Stimulated activated CD8-positive, alpha-beta memory T cell treated with anti-CD3 and anti-CD28 coated beads, Interleukin-2, amount 100 ng/mL, for 48 hours (primary cell): ENCODE data around the gene TSPAN14.
"Not testable (repeated sequence)": the region's sequence is repeated elsewhere in the genome, so short reads cannot be mapped to it uniquely, and the experiment has no call there.

Experiments
- DNase-seq, 2 donors: peaks; one replicate each; pipeline ENCODE4 v3.0.0-alpha.2; 2020; ENCODE audit warnings: low read depth in 2 of 2

TSPAN14 gene

DNA sequence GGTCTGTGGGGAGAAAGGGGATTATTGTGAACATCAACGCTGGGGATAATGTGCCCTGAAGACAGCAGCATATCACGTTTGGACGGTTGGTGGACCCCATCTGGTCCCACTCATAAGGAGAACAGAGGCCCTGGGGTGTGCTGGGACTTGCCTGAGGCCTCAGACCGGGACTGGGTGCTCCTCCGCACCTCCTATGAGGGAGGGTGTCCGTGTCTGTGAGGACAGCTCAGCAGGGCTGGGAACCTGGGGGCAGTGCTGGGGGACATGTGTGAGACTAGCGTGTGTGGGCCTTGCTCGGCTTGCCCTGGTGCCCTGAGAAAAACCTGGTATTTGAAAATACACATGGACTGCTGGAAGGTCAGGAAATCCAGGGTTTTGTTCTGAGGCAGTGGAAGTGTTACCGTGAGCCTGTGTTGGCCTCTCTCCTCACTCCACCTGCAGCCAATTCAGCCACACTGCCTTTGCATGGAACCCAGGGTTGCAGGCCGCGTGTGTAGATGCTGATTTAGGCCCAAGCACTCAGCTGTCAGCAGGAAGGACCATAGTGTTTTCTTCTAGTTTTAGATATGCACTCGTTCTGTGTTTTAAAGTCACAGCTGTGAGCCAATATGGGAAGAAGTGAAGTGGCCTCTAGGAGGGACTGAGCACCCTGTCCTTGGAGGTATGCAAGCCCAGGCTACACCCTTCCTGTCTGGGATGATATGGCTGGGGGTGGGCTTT is 70.2 kb downstream of the TSPAN14 start:
- no peak for DNase-seq

DNA sequence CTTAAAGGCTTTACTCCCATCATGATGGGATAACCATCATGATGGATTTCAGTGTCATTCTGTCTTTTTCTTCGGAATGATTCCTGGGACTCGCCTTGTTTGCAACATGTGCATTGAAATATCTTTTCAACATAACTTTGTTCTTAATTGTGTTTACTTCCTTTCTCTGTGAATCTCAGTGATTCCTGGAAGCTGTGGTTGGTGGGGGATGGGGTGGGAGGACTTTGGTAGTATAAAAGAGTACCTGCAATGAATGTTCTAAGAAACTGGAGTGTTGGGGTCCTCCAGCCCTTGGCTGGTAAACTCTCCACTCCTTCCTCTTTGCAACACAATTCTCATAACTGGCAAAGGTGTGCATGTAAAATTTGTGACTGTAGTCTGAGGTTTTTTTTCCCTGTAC is 72.1 kb downstream of the TSPAN14 start:
- no peak for DNase-seq

DNA sequence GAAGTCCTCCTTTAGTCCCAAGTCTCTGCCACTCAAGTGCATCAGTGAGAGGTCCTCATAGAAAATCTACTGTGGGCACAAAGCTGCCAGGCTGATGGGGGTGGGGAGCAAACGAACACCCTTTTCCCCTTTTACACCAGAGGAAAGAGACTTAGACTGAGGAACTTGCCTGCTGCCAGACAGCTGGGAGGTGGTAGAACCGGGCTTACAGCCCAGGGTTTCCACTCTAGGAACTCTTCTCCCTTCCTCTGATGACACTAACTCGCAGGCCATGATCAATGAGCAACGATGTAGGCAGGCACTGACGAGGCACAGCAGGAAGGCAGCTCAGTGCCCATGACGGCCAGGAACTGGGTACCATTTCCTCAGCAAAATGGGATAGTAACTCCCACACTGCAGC is 72.6 kb downstream of the TSPAN14 start:
- no peak for DNase-seq

DNA sequence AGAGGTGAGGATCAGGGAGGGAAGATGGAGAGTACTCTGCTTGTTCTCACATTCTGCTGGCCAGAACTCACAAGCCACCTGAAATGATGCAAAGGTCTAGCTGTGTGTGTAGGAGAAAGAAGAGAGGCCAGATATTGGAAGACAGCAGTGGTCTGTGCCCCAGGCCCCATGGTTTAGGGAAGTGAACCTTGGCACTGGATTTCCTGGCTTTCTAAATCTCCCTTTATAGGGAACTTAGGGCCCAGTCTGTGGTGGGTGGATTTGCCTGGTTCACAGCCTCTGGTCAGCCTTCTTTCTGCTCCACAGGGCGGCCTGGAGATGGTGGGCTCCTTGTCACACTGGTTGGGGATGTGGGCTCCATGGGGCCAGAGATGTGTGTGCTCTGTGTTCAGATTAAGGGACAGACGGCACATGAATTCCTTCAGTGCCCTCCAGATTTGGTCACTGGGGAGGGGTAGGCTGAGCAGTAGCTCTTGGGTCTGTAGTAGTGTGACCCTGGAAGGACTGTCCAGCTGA is 74.1 kb downstream of the TSPAN14 start:
- no peak for DNase-seq

DNA sequence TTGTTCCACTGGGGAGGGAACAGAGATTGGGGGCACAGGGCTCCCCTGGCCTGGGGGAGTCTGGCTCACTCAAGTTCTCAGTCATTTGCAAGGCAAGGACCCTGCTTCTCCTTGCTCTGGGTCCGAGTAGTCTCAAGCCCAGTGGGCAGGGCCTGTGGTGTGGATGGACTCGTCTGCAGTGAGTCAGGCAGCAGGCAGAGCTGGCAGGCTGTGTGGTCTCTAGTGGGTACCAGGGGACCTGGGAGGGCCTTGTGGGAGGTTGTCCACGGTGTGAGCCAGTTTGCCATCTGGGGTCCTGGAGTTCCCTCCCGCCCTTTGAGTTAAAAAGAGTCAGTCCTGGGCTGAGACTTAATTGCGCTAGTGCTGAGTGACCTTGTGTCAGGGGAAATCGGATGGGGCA is 74.8 kb downstream of the TSPAN14 start:
- no peak for DNase-seq

DNA sequence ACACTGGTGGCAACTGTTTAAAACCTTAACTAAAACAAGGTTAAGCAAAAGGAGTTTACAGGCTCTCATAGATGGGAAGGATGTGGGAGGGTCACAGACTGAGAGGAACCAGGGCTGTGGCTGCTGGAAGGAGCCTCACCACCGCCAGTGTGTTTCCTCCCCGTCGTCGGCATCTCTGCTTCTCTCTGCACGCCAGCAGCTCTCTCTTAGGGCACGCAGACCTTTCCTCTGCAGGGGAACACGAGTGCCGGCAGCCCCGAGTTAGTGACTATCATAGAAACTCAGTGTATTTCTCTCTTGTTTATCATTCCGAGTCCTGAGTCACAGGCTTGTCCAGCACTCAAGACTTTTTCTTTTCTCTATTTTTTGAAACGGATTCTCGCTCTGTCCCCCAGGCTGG is 75.5 kb downstream of the TSPAN14 start:
- no peak for DNase-seq

DNA sequence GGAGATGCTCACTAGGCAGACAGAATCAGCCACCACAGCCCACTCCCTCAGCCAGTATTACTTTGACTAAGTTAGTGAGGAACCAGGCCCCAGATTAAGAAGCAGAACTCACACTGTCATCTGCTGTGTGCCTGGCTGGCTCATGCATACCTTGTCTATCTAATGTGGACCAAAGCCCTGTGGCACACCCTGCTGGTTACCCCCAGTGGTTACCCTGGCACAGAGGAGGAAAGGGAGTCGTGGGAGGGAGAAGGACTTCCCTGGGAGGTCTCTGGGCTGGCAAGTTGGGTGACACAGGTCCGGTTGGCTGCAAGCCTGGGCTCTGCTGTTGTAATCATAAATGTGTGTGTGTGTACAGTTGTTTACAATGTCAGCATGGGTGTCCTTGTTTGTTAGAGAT is 76.1 kb downstream of the TSPAN14 start:
- peak in 1 of 2 donors; percentile 34 for DNase-seq

DNA sequence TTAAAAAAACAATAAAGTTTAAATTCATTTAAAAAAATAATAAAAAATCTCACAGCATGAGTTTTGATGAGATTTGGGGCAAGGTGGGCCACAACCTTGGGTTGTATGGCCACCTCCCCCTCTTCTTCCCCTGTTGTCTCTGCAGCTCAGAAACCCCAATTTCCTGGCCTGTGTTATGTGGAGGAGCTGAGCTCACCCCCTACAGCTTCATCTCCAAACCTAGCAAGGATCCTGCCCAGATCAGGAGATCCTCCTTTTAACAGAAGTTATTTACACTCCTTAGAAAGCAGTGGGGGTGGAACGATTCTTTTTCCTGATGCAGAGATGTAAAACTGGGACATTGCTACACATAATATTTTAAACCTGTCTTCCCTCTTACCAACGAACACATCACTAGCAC is 76.7 kb downstream of the TSPAN14 start:
- no peak for DNase-seq

DNA sequence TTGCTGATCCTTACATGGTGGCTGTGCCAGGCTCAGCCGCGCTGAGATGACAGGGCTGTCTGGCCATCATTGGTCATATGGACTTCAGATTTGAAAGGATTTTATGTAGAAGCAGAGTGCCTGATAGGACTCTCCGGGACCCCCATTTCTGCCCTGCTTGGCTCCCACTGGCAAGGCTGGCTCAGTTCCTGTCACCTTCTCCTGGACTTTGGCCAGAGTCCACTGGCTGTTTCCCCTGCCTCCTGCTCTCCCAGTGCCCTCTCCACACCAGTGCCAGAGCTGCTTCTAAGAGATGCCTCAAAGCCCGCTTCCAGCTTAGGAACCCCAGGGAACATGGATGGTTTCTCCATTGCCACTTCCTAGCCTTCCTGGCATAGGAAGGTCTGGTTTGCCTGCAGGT is 78.5 kb downstream of the TSPAN14 start:
- DNase-seq: no peak

DNA sequence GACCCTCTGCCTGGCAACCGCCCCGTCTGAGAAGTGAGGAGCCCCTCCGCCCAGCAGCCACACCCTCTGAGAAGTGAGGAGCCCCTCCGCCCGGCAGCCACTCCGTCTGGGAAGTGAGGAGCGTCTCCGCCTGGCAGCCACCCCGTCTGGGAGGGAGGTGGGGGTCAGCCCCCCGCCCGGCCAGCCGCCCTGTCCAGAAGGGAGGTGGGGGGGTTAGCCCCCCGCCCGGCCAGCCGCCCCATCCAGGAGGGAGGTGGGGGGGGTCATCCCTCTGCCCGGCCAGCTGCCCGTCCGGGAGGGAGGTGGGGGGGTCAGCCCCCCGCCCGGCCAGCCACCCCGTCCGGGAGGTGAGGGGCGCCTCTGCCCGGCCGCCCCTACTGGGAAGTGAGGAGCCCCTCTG is 79.9 kb downstream of the TSPAN14 start:
- DNase-seq: not testable (repeated sequence)

DNA sequence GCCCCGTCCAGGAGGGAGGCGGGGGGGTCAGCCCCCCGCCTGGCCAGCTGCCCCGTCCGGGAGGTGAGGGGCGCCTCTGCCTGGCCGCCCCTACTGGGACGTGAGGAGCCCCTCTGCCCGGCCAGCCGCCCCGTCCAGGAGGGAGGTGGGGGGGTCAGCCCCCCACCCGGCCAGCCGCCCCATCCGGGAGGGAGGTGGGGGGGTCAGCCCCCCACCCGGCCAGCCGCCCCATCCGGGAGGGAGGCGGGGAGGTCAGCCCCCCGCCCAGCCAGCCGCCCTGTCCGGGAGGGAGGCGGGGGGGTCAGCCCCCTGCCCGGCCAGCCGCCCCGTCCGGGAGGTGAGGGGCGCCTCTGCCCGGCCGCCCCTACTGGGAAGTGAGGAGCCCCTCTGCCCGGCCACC is 80.5 kb downstream of the TSPAN14 start:
- DNase-seq: not testable (repeated sequence)

DNA sequence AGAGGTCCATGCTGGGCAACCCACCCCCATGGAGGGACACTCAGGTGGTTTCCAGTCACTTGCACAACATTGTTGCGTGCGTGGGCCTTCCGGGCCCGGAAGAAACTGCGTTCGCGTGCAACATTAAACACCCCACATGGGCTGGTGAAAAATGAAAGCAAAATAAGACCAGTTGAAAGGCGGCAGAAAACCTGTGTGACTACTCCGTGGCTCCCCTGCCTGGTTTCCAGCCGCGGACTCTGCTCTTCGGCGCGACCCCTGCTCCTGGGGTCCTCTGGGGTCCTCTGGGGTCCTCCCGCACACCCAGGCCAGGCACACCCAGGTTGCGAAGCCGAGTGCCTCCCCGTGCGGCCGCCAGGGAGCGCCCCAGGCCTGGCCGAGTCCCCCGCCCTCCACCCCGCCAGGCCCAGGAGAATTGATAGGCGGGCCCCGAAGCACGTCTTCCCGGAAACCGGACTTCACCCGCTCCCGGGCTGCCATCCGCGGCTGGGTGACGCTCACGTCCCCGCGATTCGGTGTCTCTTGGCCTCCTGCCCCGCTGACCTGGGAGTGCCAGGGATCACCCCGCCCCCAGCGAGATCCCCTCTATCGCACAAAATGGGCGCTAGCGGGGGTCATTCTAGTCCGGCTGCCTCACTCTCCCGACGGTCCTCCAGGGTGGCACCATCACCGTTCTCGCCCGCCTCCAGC is 81.7 kb downstream of the TSPAN14 start:
- peak; percentile 66 for DNase-seq

DNA sequence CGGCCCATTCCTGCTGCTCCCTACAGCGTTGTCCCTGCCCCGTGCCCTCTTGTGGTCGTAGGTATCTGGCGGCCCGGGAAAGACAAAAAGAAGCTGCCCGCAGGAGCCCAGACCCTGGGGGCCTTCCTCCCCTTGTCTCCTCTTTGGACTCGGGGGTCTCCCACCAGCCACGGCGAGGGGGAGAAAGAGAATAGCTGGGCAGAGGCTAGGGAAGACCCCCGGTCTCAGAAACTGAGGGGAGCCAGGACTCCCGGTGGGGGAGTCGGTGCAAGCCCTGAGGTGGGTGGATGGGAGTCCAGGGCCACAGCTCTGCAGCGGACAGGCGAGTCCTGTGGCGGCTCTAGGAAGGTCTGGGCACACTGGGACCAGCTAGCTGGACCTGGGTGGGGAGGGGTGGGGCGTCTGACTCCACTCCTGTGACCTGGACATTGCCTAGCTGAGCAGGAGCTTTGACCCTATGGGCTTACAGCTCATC is 82.3 kb downstream of the TSPAN14 start:
- no peak for DNase-seq

DNA sequence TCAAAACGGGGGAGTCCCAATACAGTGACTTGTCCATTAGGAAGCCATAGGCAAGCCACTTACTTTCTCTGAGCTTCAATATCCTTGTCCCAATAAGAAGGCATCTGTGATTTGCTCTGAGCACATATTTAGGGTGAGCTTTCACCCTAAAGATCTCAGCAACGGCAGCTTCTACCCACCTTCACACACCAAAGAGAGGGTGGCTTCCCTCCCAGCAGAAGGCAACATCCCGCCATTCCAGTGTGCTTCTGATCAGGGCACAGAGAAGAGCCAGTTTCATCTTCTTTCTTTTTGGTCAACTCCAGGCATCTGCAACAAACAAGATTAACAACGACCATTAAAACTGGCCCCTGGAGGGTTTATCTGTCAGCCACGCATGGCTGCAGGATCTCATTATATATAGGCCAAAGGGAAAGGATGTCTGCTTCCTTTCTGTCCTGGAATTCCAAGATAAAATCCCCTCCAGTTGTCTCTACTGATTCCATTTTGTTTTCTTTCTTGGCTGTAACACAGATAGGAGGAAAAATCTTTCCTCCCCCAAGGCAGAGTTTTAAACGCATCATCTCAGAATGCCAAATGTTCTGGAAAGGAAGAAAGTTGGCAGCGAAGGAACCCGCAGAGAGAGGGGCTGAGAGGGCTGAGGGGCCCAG is 83.1 kb downstream of the TSPAN14 start:
- no peak for DNase-seq

DNA sequence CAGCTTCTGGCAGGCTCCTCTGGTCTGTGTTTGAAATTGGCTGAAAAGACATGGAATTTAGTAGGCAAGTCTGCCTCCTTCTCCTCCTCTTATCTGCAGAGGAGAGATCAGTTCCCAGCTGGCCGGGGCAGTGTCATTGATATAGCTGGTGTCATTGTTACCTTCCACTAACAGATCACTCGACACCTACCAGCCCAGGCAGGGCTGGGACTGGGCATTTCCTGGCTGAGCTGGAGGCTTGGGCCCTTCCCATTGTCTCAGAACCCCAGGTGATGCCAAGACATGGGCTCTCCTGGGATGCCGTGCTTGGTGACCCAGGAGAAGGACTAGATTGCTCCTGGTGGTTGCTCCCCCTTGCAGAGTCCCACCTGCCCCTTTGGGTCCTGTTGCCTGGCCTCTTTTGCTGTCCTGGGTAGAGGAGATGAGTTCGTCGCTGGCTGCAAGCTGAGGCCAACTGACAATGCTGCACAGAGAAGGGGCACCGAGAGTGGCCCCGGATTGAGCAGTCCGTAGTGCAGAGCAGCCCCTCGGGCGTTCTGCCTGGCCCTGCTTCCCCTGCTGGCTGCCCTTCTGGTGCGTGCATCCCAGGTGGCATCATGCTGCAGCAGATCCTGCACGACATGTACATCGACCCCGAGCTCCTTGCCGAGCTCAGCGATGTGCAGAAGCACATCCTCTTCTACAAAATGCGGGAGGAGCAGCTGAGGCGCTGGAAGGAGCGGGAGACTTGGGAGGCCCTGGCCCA is 83.8 kb downstream of the TSPAN14 start, which contains the start of gene SH2D4B:
Gene SH2D4B (plus strand): TSS at position 167 of the 745 bp plus-strand sequence. CDS start 430 bp downstream, at position 597.
- no peak for DNase-seq

DNA sequence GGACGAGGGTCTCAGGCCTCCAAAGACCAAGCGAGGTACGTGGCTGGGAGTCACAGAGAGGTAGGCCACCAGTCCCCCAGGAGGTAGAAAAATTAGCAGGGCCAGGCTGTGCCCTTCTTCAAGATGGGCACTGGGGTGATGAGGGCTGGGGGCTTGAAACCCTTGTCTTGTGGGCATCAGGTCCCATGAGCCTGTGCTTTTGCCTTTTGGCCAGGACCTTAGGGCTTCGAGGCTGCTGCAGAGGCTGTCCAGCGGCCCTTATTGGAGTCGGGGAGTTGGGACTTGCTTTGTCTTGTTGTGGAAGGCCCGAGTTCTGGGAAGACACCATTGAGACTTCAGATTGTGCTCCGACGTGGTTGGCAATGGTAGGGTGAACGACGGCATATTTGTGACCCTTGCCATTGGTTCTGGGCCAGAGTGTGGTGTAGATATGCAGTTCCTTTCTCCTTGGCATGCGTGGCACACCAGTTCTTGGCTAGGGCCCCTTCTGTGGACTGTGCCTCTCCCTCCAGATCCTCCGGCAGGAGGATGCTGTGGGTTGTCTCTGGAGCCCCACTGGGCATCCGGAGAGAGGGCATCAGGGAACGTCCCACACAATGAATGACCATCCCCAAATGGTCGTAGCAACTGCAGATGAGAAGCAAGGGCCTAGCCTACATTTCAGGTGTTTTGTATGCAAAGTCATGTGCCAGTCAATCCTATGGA is 84.5 kb downstream of the TSPAN14 start:
- DNase-seq: no peak

DNA sequence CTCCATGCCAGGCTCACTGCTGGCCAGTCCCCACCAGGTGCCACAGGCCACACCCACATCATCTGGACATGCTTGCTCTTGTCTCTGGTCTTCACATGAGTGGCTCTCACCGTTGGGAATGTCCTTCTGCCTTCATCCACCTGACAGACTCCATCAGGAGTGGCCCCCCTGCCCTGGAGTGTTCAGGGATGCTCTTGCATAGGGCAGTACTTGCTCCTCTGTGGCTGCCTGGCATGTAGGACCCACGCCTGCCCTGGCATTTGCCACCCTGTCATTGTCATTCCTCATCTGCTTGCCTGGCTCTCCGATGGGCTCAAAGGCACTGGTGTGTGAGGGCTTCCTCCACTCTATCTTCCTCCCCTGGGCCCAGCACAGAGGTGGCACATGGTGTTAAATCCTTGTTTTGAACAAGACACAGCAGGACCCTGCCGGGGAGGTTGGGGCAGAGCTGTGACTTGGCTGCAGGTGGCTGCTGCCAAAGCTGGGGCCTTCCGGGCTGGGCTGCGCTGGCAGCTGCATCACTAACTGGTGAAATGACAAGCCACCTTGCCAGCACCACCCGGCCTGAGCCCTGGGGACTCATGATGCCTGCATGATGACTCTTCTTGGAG is 85.4 kb downstream of the TSPAN14 start:
- DNase-seq: no peak

DNA sequence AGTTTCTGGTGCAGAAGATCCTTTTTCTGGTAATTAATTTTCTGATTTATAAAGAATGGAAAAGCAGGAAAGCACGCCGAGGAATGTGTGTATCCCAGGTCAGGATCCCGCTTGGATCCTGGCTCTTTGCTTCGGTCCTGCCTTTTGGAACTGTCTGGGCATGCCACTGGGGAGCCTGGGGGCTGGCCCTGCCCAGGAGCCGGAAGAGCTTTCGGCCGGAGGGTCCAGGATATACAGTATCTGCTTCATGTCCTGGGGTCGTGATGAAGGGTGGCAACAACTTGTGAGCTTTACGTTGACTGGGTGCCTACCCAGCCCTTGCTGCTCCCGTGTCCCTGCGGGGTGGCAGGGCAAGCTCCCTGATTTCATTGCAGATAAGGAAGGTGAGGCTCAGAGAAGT is 86.0 kb downstream of the TSPAN14 start:
- no peak for DNase-seq

DNA sequence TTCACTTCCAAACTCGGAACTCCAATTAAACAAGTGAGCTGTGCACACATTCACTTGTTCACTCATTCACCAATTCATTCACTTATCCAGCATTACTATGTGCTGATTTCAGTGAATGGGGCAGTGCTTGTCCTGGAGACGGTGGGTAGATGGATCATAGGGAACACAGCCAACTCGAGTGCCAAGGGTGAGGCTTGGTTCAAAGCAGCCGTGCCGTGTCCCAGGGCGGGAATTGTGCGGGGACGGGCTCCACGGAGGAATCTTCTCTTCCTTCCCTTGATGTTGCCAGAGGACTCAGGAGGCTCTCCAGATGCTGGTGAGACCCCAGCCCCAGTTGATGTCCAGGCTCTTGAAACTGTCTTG is 86.5 kb downstream of the TSPAN14 start:
- no peak for DNase-seq

DNA sequence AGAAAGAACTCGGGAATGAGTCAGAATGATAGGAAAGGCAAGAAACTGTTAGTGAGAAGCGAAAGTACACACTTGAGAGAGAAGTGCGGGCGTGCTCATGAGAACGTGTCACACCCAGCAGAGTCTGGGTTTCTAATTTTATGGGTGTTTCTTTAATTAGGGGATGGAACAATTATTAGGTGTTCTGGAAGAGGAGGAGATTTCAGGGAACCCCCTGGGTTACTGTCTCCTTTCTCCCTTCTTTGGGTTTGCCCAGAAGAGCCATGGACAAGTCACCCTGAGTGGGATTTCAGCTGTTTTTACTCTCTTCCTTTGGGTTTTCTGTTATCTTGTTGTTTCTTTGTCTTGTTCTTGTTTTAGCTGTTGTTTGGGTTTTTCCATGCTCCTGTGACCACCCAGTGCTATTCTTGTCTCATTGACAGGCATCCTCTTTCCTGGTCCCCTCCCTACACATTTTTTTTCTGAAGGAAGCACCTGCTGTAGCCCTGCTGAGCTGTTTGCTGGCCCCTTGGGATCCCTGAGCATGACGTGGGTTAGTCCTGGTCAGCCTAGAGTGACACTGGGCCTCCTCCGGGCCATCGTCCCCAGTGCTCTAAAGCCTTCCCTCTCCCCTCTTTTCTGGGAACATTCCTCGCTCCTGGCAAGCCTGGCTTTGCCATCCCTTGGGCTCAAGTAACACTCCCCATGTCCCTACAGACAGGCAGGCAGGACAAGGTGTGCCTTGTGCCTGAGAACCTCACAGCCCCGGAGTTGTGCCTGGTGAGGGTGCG is 87.1 kb downstream of the TSPAN14 start:
- DNase-seq: no peak
